Nephron (organoid): Measurements from ENCODE around the gene MCUB.

Experiments
- H3K27ac Mint-ChIP-seq, 3 experiments: 2 replicates each; pipeline ENCODE4 v1.8.0; 2020; ENCODE audit warnings: mixed read lengths in 3 of 3, mild to moderate bottlenecking in 2 of 3, moderate library complexity in 1 of 3
- H3K27me3 Mint-ChIP-seq: 2 replicates; pipeline ENCODE4 v1.8.0; 2021; ENCODE audit warnings: low read depth, mild to moderate bottlenecking, moderate library complexity, mixed read lengths
- H3K36me3 Mint-ChIP-seq: 2 replicates; pipeline ENCODE4 v1.8.0; 2020; ENCODE audit warnings: low read depth, mixed read lengths
- H3K4me1 Mint-ChIP-seq: 2 replicates; pipeline ENCODE4 v1.8.0; 2020; ENCODE audit warnings: mixed read lengths
- H3K4me3 Mint-ChIP-seq, 3 experiments: 2 replicates each; pipeline ENCODE4 v1.8.0; 2020; ENCODE audit warnings: mild to moderate bottlenecking in 3 of 3, mixed read lengths in 3 of 3, moderate library complexity in 2 of 3
- H3K9me3 Mint-ChIP-seq: 2 replicates; pipeline ENCODE4 v1.8.0; 2020; ENCODE audit warnings: mixed read lengths
- CTCF ChIP-seq, 3 experiments: fragments of 200-600 bp; sonication (generic); IDR thresholded peaks; one replicate each; pipeline ENCODE4 v1.5.0; 2021; ENCODE audit warnings: antibody characterized with exemption in 3 of 3; ENCODE audit not compliant: unreplicated experiment in 3 of 3

MCUB gene

GRCh38 chr4:109708435-109708834 lies 148.4 kb downstream of the MCUB start:
- H3K4me1 Mint-ChIP-seq: peaks cover 9% of the 10 kb centered on the region
- H3K4me3 Mint-ChIP-seq: no peak overlapping the region
- H3K9me3 Mint-ChIP-seq: no peaks in the 10 kb centered on the region
- H3K36me3 Mint-ChIP-seq: peaks cover 11% of the 10 kb centered on the region
- no peak overlapping the region for H3K27ac Mint-ChIP-seq
- TF ChIP-seq CTCF (IDR thresholded peaks at IDR 0.05; ENCODE audit: unreplicated experiment in 3 of 3): no peak
- no peaks in the 10 kb centered on the region for H3K27me3 Mint-ChIP-seq

- Mint-ChIP-seq H3K36me3 (peaks cover 13% of the 10 kb centered on the region), H3K4me1 (peaks cover 5% of the 10 kb centered on the region), H3K4me3 (no peak overlapping the region), H3K27ac (no peak overlapping the region), H3K9me3 (no peaks in the 10 kb centered on the region), H3K27me3 (no peaks in the 10 kb centered on the region)
- no peak for TF ChIP-seq CTCF (IDR thresholded peaks at IDR 0.05; ENCODE audit: unreplicated experiment in 3 of 3)
Measured at GRCh38 chr4:109708990-109709389, 148.9 kb downstream of the MCUB start.

GRCh38 chr4:109713500-109713899 lies 153.5 kb downstream of the MCUB start:
- Mint-ChIP-seq H3K4me1 (no peaks in the 10 kb centered on the region), H3K9me3 (no peaks in the 10 kb centered on the region), H3K27me3 (no peaks in the 10 kb centered on the region), H3K27ac (no peak overlapping the region), H3K4me3 (no peak overlapping the region), H3K36me3 (peaks cover 41% of the 10 kb centered on the region)
- no peak for TF ChIP-seq CTCF (IDR thresholded peaks at IDR 0.05; ENCODE audit: unreplicated experiment in 3 of 3)

GRCh38 chr4:109718759-109719158 lies 158.7 kb downstream of the MCUB start:
- Mint-ChIP-seq H3K9me3 (peaks cover 5% of the 10 kb centered on the region), H3K36me3 (peaks cover 40% of the 10 kb centered on the region), H3K4me3 (no peak overlapping the region), H3K27ac (no peak overlapping the region), H3K27me3 (no peaks in the 10 kb centered on the region), H3K4me1 (no peaks in the 10 kb centered on the region)
- TF ChIP-seq CTCF (IDR thresholded peaks at IDR 0.05; ENCODE audit: unreplicated experiment in 3 of 3): no peak

GRCh38 chr4:109719604-109720003 lies 159.6 kb downstream of the MCUB start:
- TF ChIP-seq CTCF (IDR thresholded peaks at IDR 0.05; ENCODE audit: unreplicated experiment in 3 of 3): no peak
- H3K27ac Mint-ChIP-seq: no peak overlapping the region
- H3K9me3 Mint-ChIP-seq: peaks cover 5% of the 10 kb centered on the region
- peaks cover 38% of the 10 kb centered on the region for H3K36me3 Mint-ChIP-seq
- H3K4me3 Mint-ChIP-seq: no peak overlapping the region
- H3K27me3 Mint-ChIP-seq: no peaks in the 10 kb centered on the region
- no peaks in the 10 kb centered on the region for H3K4me1 Mint-ChIP-seq

GRCh38 chr4:109721033-109721432 lies 161.0 kb downstream of the MCUB start:
- Mint-ChIP-seq H3K4me1 (no peaks in the 10 kb centered on the region), H3K27me3 (no peaks in the 10 kb centered on the region), H3K27ac (no peak overlapping the region), H3K4me3 (no peak overlapping the region), H3K36me3 (peaks cover 38% of the 10 kb centered on the region), H3K9me3 (peaks cover 5% of the 10 kb centered on the region)
- TF ChIP-seq CTCF (IDR thresholded peaks at IDR 0.05; ENCODE audit: unreplicated experiment in 3 of 3): no peak
